HG03060 (cell line): ENCODE results near the gene BCORL1.

ENCODE experiments used
- ATAC-seq: cut with Tn5 transposase; IDR thresholded peaks from one replicate; pipeline ENCODE4 v1.9.1; 2021; ENCODE audit warnings: low read depth, moderate number of reproducible peaks; ENCODE audit not compliant: unreplicated experiment

BCORL1 gene, protein sequence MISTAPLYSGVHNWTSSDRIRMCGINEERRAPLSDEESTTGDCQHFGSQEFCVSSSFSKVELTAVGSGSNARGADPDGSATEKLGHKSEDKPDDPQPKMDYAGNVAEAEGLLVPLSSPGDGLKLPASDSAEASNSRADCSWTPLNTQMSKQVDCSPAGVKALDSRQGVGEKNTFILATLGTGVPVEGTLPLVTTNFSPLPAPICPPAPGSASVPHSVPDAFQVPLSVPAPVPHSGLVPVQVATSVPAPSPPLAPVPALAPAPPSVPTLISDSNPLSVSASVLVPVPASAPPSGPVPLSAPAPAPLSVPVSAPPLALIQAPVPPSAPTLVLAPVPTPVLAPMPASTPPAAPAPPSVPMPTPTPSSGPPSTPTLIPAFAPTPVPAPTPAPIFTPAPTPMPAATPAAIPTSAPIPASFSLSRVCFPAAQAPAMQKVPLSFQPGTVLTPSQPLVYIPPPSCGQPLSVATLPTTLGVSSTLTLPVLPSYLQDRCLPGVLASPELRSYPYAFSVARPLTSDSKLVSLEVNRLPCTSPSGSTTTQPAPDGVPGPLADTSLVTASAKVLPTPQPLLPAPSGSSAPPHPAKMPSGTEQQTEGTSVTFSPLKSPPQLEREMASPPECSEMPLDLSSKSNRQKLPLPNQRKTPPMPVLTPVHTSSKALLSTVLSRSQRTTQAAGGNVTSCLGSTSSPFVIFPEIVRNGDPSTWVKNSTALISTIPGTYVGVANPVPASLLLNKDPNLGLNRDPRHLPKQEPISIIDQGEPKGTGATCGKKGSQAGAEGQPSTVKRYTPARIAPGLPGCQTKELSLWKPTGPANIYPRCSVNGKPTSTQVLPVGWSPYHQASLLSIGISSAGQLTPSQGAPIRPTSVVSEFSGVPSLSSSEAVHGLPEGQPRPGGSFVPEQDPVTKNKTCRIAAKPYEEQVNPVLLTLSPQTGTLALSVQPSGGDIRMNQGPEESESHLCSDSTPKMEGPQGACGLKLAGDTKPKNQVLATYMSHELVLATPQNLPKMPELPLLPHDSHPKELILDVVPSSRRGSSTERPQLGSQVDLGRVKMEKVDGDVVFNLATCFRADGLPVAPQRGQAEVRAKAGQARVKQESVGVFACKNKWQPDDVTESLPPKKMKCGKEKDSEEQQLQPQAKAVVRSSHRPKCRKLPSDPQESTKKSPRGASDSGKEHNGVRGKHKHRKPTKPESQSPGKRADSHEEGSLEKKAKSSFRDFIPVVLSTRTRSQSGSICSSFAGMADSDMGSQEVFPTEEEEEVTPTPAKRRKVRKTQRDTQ (N-terminal part only)

DNA sequence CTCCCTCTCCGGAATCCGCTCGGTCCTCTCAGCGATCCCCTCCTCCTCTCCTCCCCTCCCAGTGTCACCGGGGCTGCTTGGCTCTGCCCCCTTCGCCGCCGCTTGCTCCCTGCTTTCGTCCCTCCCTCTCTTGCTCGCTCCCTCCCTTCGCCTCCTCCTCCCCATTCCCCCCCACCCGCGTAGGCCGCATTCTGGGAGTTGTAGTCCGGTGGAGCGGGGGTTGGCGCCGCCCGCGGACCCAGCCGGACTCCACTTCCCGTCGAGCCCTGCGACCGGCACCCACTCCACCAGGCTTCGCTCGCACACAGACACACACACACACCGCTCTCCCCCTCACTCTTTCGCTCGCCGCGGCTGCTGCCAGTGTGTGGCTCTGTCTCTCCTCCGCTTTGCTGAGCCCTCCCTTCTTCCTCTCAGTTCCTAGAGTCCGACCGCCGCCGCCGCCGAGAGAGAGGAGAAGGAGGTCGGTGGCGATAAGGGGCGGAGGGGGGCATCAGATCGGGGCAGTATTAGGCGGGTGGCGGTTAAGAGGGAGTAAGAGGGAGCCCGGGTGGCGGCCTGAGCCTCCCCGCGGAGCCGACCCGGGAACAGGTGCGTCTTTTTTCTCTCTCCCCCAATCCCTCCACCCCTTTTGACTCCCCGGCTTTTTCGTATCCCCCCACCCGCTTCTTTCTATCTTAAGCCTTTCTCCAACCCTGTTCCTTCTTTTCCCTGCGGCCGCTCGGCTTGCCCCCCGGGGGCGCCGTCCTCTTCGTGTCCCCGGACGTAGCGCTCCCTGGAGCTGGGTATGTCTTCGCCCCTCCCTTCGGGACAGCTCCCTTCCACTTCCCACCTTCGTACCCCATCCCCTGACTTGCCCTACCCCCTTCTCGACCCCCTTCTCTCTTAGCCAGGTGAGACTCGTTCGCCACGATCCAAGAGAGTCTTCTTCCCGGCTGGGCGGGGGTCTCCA lies at the start of gene BCORL1:
BCORL1 (plus strand) TSS at position 336 of the 952 bp plus-strand sequence. CDS start 22,597 bp downstream, outside the sequence.
- ATAC-seq = peak; percentile 84

DNA sequence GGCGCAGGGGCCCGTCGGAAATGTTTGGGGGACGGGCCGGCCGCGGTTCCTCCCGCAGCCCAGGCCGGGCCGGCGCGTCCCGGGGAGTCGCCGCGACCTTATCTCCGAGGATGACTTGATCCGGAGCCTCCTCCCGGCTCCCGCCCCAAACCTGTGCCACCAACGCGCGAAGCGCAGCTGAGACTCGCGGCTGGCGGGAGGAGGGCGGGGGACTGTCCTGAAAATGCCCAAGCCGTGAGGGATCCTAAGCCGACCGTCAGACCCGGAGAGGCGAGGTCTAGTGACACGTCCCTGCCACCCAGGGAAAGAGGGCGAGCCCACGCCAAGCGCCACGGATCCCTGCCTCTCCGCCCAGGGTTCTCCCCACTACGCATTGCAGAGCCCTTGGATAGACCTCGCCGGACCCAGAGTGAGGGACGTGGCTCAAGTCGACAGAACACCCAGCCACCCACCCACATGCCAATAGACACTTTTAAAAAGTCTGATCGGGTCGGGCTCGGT lies 49.6 kb upstream of the BCORL1 start:
- no peak for ATAC-seq

DNA sequence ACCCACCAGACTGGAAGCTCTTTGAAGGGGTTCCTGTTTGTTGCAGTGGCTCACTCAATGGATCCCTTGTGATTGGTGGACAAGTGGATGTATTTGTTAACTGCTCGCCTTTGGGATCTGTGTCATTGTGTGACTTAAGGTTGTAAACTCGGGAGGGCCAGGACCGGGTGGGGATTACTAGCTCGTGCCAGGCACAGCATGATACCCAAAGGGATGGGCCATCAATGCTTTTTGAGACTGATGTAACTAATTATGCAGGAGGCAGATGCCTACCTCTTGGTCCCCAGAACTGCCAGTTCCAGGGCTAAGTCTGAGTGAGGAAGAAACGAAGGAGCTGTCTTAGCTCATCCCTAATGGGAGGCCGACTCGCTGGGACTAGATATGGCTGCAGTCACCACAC lies 48.7 kb upstream of the BCORL1 start:
- no peak for ATAC-seq

DNA sequence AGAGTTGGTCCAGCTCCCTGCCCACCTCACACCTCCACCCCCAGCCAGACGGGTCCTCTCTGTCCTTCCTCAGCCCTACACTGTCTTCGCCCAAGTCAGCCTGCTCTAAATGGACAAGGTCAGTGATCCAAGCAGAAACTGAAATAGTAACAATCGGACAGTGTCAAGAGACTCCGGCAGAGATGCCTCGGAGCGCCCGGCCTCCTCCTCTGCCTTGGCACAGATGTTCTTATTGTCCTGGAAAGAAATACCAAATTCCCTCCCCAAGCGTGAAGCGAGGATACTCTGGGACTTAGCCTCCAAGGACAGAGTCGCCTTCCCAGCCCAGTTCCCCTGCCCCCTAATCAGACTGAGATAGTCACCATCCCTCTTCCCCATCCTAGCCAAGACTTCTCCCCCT lies 48.0 kb upstream of the BCORL1 start:
- ATAC-seq = no peak

DNA sequence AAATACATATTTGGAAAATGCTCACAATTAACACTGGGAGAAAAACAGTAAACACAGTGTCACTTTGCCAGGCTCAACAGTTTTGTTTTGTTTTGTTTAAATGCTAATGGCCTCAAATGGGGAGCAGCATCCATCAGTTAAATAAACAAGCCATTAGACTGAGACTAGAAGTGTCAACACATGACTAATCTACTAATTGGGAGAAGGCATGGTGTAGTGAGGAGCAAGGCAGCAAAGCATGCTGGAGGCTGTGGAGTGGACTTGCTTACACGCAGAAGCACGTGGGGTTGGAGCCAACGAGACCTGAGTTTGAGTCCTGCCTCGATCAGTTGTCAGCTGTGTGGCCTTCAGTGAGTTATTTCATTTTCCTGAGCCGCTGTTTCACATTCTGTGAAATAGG lies 47.5 kb upstream of the BCORL1 start:
- ATAC-seq = no peak

DNA sequence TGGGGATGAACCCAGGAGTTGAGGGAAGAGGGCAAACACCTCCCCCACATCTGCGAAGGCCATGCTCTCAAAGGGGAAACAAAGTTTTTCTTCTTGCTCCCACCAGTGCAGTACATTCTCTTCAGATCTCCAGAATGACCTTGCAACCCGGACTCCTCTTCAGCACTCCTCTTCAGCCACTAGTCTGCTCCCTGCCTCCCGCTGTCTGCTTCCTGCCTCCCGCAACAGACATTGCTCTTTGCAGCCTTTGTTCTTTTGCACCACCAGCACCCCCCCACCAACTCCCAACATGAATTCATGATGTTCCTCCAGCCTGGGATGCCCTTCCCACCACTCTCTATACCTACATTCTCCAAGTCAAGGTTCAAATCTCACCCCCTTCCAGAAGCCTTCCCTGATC lies 44.4 kb upstream of the BCORL1 start:
- ATAC-seq = no peak

DNA sequence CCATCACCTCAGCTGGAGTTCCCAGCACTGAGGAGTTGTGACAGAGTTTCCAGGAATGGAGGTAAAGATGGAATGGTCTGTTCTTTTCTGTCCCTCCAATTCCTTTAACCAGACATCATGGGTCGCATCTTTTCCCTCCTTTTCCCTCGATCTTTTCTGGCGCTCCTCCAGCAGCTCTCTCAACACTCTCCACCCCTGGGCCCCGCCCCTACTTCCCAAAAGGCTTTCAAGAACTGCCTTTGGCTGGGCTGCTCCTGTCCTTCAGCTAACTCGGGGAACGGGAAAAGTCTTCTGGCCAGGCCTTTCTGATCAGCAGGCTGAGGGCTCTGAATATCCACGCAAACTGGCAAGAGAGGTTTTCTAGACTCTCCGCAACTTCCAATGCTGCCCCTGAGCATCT lies 42.4 kb upstream of the BCORL1 start:
- no peak for ATAC-seq

DNA sequence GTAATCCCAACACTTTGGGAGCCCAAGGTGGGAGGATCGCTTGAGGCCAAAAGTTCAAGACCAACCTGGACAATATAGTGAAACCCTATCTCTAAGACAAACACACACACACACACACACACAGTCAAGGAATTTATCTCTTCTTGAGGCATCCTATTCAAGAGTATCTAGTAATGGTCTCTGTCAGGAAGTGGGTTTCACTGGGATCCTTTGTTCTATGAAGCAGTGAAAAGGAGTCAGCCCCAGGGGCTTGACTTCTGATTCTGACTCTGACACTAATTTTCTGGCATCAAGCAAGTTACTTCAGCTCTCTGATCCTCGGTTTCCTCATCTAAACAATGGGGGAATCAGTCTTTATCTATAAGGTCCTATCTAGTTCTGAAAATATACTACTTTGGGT lies 41.7 kb upstream of the BCORL1 start:
- ATAC-seq = no peak

DNA sequence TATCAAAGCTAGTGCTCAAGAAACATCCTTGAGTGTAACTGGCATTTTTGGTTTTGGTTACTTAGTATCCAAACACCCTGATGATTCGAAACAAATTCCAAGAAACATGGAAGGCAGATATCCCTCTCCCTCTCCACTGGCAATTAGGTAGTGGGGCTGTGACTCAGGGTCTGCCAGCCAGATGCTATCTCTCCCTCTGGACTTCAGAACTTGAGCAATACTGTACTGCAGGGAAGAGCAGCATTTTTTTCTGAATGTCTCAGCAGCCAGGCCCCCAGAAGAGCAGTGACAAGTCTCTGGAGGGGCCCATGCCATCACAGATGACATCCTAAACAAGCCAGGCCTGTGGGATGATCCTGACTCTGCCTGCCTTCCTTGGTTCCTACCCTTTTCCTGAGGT lies 37.3 kb upstream of the BCORL1 start:
- no peak for ATAC-seq

DNA sequence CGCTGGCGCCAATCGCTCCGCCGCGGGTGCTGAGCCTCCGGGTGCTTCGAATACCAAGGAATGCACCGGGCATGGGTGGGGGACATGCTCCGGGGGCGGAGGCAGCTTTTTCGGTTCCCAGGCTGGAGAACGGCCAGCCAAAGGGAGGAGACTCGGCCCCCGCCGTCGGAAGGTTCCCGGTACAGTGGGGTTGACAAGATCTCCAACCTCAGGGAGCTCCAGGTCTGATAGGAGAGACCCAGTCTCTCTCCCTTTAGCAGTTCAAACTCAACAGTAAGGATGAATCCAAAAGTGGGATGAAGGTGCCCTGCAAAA lies 29.1 kb upstream of the BCORL1 start:
- ATAC-seq = no peak

DNA sequence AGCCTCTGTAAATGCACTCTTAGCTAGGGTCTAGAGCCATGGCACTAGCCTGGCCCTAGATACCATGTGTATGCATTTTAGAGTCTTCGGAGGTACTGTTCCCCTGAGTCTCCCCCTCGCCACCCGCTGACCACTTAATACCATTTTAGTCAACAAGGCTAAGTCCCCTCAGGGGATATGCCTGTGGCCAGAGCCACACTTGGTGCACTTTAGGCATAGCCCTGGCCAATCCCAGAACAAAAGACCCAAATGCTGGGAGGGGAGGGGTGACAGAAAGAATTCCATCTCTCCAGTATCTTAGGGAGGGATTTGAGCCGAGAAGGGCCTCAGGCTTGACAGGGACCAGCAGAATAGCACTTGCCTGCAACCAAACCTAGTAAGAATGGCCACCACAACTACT lies 28.6 kb upstream of the BCORL1 start:
- ATAC-seq = no peak

DNA sequence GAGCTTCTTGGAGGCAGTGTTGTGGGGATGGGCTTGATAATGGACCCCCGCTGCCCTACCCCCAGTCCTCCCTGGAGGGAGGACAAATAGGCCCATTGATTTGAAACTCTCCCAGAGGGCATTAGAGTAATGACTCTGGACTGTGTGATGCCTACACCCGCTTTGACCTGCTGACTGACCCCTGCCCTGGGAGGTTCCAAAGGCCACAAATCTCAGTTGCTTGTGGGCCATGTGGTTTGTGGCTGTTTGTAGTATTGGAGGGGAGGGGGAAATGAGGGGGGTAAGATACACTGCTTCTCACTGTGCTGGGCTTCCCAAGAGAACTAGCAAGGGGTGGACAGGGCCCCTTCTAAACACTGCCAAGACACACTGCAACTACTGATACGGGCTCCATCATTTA lies 27.6 kb upstream of the BCORL1 start:
- ATAC-seq = no peak

DNA sequence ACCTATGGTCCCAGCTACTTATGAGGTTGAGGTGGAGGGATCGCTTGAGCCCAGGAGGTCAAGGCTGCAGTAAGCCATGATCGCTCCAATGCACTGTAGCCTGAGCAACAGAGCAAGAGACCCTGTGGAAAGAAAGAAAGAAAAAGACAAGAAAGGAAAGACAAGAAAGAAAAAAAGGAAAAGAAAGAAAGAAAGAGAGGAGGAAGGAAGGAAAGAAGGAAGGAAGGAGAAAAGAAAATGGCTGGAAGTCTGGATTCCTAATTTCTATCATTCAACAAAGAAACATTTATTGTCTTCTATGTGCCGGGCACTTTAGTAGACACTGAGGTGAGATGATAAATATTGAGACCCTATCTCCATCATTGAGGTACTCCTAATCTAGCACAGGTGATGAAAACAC lies 26.8 kb upstream of the BCORL1 start:
- no peak for ATAC-seq

DNA sequence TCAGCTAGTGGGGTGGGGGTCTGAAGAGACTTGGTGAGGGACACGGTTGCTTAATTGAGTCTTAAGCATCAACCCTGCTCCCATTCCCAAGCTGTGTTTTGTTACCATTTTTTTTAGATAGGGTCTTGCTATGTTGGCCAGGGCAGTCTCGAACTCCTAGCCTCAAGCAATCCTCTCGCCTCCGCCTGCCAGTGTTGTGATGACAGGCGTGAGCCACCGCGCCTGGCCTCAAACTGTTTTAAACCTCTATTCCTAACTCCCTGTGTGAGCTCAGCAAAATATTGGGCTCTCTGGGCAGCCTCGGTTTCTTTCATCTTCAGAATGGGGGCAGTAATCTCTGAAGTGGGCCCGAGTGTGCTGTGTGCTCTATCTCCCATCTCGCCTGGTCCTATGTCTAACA lies 26.3 kb upstream of the BCORL1 start:
- no peak for ATAC-seq

DNA sequence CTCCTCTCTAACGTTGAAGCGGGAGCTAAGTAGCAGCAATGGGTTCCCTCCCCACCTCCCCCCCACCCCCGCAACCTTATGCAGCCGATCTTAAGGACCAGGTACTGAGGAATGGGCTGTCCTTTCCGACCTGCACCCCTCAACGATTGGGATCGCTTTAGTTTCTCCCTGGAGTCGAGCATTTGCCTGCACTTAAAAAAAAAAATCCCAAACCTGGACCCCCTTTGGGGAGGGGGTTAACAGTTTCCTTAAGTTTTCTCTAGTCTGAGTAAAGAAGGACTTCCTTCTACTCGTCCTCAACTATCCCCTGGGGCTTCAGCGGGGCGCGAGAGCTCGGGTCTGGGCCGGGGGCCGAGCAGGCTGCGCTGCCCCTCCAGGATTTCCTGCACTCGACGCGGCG lies 25.7 kb upstream of the BCORL1 start:
- no peak for ATAC-seq

DNA sequence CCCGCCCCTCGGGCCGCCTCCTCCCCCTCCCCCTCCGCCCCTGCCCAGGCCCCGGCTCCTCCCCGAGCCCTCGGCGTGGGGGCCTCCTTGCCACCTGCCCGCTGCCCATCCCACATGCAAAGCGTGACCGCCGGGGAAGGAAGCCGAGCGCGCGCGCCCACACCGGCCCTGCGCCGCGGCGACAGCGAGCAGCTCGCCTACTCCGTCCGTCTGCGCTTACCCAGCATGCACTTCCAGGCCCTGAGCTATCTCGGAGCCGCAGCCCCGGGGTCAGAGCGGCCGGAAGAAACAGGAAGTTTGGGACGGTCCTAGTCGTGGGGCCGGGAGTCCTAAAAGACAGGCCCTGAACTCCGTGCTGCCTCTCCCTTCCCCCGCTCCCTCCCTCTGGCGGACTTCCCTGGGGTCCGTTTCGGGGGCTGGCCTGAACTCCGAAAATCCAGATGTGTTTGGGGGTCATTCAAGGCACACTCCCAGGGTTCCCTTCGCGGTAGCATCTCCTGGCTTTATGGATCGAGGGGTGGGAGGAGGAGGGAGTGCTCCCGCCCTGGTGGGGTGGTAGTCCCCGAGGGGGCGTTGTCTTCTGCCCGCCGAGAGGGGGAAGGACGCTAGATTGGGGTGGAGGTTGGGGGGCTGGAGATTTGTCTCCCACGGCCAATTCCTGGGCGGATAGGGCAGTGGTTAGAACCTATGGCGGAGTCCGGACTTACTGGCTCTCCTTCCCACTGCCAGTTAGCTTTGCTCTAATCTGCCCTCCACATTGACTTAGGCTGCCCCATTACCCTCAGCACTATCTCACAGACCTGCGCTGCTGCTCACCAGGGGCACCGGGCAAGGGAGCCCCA lies 25.0 kb upstream of the BCORL1 start:
- ATAC-seq = no peak

DNA sequence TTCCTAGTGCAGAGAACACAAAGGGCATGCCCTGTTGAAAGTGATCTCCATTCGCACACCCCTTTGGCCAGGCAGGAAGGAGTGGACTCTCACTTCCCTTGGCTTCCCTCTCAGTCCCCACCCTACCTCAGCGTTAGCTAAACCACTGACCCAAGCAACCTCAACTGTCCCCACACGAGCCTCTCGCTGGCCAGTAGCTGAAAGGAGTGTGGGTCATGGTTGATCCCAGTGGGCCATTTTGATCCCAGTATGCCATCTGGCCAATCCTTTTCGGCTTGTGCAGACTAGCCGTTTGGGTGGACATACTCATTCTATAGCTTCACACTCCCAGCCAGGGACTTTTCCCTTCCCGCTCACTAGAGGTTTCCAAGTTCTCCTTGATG lies 24.4 kb upstream of the BCORL1 start:
- ATAC-seq = no peak

DNA sequence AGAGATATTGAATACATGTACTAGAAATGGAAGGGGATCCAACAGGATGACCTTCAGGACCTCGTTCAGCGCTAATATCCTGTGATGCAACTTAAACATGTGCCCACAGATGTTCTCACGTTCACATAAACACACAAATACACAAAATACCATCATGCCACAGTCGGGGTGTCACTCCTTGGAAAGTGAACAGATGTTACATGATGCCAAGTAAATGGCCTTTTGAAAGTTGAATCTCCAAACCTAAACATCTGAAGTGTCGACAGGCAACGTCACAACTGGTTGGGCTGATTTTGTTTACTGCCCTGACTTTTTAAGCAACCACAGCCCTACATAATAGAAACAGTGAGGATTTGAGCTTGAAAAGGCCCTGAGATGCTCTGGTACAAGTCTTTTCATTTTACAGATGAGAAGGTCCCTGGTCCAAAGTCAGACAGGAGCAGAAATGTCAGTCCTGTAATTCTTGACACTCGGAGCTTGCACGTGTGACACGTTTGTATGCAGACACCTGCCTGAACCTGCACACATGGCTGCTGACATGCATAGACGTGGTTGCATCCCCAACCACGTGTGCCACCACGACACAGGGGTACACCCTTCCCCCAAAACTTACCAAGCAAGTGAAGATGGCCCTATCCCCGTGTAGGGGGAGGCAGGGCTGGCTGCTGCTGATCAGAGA lies 23.5 kb upstream of the BCORL1 start:
- ATAC-seq = no peak

DNA sequence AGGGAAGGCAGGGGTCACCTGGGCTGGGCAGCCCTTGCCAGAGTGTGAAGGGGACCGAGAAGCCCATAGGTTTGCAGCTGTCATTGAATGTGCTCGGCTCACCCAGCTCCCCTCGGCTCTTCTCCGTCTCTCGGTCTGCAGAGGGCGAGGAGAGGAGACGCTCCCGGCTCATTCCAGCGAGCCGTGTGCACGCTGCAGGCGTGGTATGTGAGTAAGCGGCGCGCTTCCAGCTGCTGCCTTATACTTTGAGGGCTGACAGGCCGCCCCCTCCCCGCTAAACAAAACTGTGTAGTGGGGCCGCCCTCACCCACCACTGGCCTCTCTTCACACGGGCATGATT lies 23.0 kb upstream of the BCORL1 start:
- ATAC-seq = no peak
